ENCODE results near the gene POLE.

POLE gene

DNA sequence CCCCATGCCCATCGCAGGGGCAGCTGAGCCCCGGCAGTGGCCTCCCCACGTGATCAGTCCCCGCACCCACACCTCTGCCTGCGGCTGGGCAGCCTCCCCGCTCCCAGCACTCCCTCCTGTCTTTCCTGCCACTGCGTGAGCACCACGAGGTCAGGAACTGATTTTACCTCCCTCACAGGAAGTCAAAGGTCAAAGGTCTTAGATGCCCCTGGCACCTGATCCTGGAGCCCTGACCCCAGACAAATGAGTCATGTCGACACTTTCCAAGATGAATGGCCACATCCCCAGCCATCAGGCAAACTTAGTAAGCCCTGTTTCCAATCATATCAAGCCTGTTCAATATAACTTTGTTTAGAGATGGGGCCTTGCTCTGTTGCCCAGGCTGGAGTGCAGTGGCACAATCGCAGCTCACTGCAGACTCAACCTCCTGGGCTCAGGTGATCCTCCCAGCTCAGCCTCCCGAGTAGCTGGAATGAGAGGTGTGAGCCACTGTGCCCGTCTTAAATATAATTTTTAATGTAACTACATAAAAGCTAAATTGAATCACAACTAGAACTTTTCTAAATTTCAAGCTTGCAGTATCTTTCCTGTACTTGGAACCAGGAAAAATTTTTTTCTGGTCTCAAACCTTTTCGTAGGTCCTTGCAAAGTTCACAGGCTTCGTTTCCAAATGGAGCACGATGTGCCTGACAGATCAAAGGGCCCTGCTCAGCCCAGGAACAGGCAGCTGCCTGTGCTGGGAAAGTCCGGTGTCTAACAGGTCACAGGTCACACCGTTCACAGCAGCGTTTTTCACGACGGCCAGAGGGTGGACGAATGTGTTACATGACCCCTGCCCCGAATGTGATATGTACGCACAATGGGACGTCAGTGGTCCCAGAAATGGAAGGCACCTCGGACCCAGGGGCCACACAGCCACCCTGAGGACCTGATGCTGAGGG, 78.6 kb downstream of the POLE start:
- H3K27me3 ChIP-seq (ENCODE audit: control insufficient read depth in 1 of 2, insufficient read depth in 2 of 2, low read length in 2 of 2): peaks cover 39 to 53% of the 10 kb centered on the region in 2 donors
- no peak overlapping the region for H3K4me3 ChIP-seq (ENCODE audit: low read depth in 1 of 2, low read length in 2 of 2)
- H3K4me1 ChIP-seq (ENCODE audit: control insufficient read depth in 1 of 2, insufficient read depth in 2 of 2, low read length in 2 of 2): peaks cover 5 to 8% of the 10 kb centered on the region in 2 donors
- no peaks in the 10 kb centered on the region for H3K36me3 ChIP-seq (ENCODE audit: control insufficient read depth in 1 of 2, insufficient read depth in 2 of 2, low read length in 2 of 2)
- no peak overlapping the region for H3K27ac ChIP-seq (ENCODE audit: low read depth, low read length)
- H3K9ac ChIP-seq (ENCODE audit: low read depth in 1 of 2, low read length in 2 of 2): no peak overlapping the region
- H3K9me3 ChIP-seq (ENCODE audit: control insufficient read depth in 1 of 2, low read length in 2 of 2): peaks cover 4 to 6% of the 10 kb centered on the region in 2 donors

DNA sequence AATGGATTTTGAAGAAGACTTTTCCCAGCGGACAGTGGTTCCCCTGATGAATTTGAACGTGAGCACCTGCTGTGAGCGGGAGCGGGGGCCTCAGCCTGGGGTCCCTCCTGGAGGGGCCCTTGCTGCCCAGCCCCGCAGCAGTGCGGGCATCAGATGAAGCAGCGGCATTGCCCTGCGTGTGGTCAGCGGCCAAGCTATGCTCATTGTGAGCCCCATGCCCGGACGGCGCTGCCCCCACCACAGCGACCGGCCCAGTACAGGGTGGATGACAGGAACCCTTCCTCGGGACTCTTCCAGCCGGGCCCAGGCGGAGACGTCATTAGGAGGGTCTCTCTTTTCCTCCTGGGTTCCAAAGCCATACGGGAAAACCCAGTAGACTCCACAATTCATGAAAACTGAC, 80.2 kb downstream of the POLE start:
- Histone ChIP-seq H3K9me3 (ENCODE audit: control insufficient read depth in 1 of 2, low read length in 2 of 2) (peaks cover 4 to 6% of the 10 kb centered on the region in 2 donors), H3K9ac (ENCODE audit: low read depth in 1 of 2, low read length in 2 of 2) (no peak overlapping the region), H3K4me1 (ENCODE audit: control insufficient read depth in 1 of 2, insufficient read depth in 2 of 2, low read length in 2 of 2) (peaks cover 5 to 8% of the 10 kb centered on the region in 2 donors), H3K27me3 (ENCODE audit: control insufficient read depth in 1 of 2, insufficient read depth in 2 of 2, low read length in 2 of 2) (peaks cover 51 to 63% of the 10 kb centered on the region in 2 donors), H3K36me3 (ENCODE audit: control insufficient read depth in 1 of 2, insufficient read depth in 2 of 2, low read length in 2 of 2) (no peaks in the 10 kb centered on the region), H3K27ac (ENCODE audit: low read depth, low read length) (no peak overlapping the region), H3K4me3 (ENCODE audit: low read depth in 1 of 2, low read length in 2 of 2) (no peak overlapping the region)

DNA sequence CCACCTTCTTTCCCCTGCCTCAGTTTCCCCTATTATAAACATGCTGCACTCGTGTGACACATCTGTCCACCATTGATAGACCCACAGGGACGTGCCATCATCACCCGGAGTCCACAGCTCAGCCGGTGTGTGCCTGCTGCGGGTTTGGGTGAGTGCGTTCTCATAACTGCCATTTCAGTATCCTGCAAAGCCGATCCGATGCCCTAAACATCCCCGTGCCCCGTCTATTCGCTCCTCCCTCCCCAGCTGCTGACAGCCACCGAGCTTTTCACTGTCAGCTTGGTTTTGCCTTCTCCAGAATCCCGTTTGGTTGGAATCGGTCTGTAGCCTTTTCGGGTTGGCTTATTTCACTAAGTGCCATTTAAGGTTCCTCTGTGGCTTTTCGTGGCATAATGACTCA, 80.7 kb downstream of the POLE start:
- Histone ChIP-seq H3K4me3 (ENCODE audit: low read depth in 1 of 2, low read length in 2 of 2) (no peak overlapping the region), H3K36me3 (ENCODE audit: control insufficient read depth in 1 of 2, insufficient read depth in 2 of 2, low read length in 2 of 2) (no peaks in the 10 kb centered on the region), H3K27ac (ENCODE audit: low read depth, low read length) (no peak overlapping the region), H3K4me1 (ENCODE audit: control insufficient read depth in 1 of 2, insufficient read depth in 2 of 2, low read length in 2 of 2) (peaks cover 5 to 8% of the 10 kb centered on the region in 2 donors), H3K27me3 (ENCODE audit: control insufficient read depth in 1 of 2, insufficient read depth in 2 of 2, low read length in 2 of 2) (peaks cover 55 to 67% of the 10 kb centered on the region in 2 donors), H3K9me3 (ENCODE audit: control insufficient read depth in 1 of 2, low read length in 2 of 2) (peaks cover 2 to 3% of the 10 kb centered on the region in 2 donors), H3K9ac (ENCODE audit: low read depth in 1 of 2, low read length in 2 of 2) (no peak overlapping the region)

DNA sequence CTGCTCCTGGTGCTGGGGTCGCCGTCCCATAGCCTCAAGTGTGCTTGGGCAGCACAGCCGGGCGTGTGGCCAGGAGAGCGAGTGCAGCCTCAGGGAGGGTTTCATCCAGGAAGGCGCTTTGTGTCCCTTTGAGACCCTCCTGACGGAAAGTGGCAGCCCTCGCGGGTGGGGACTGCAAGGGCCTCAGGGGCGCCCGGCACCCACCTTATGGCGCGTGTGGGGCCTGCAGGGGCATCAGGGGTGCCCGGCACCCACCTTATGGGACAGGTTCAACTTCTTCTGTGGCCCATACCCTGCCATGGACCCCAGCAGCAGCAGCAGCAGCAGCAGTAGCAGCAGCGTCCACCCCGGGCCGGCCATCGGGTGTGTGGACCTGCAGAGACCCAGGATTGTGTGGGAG, 81.2 kb downstream of the POLE start:
- Histone ChIP-seq H3K4me3 (ENCODE audit: low read depth in 1 of 2, low read length in 2 of 2) (no peak overlapping the region), H3K4me1 (ENCODE audit: control insufficient read depth in 1 of 2, insufficient read depth in 2 of 2, low read length in 2 of 2) (peaks cover 8% of the 10 kb centered on the region in 2 donors), H3K27me3 (ENCODE audit: control insufficient read depth in 1 of 2, insufficient read depth in 2 of 2, low read length in 2 of 2) (peaks cover 56 to 73% of the 10 kb centered on the region in 2 donors), H3K9ac (ENCODE audit: low read depth in 1 of 2, low read length in 2 of 2) (no peak overlapping the region), H3K9me3 (ENCODE audit: control insufficient read depth in 1 of 2, low read length in 2 of 2) (no peaks in the 10 kb centered on the region), H3K36me3 (ENCODE audit: control insufficient read depth in 1 of 2, insufficient read depth in 2 of 2, low read length in 2 of 2) (no peaks in the 10 kb centered on the region), H3K27ac (ENCODE audit: low read depth, low read length) (no peak overlapping the region)

DNA sequence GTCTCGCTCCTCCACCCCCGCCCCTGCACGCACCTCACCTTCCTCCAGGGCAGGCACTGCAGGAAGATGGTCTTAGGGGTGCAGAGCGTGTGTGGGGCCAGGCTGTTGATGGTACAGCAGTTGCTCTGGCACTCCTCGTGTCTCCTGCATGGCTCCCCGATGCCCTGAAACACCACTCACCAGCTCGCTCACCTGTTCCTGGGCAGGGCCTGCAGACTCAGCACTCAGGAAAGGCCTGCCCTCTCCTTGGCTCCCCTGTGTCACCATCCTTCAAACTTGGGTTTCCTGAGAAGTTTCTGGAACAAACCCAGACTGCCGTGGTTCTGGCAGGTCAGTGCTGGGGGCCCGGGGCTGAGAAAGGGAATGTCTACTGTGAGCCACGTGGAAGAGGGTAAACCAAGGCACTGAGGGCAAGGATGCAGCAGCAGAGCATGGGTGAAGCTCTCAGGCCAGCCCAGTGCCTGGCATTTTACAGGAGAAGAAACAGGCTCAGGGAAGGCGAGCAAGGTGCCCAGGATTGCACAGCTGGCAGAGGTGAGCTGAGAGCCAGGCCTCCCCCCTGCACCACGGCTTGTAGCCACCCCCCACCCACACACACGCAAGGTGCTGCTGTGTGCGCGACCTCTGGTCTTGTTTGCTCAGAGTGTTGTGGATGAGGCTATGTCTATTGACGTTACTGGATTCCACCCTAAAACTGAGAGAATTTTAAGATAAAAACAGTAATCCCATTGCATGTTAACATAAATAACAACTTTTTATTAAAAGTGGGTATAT, 82.3 kb downstream of the POLE start:
- Histone ChIP-seq H3K4me1 (ENCODE audit: control insufficient read depth in 1 of 2, insufficient read depth in 2 of 2, low read length in 2 of 2) (peaks cover 5 to 16% of the 10 kb centered on the region in 2 donors), H3K9me3 (ENCODE audit: control insufficient read depth in 1 of 2, low read length in 2 of 2) (no peaks in the 10 kb centered on the region), H3K27ac (ENCODE audit: low read depth, low read length) (no peak overlapping the region), H3K4me3 (ENCODE audit: low read depth in 1 of 2, low read length in 2 of 2) (no peak overlapping the region), H3K27me3 (ENCODE audit: control insufficient read depth in 1 of 2, insufficient read depth in 2 of 2, low read length in 2 of 2) (peaks cover 50 to 68% of the 10 kb centered on the region in 2 donors), H3K9ac (ENCODE audit: low read depth in 1 of 2, low read length in 2 of 2) (no peak overlapping the region), H3K36me3 (ENCODE audit: control insufficient read depth in 1 of 2, insufficient read depth in 2 of 2, low read length in 2 of 2) (no peaks in the 10 kb centered on the region)

DNA sequence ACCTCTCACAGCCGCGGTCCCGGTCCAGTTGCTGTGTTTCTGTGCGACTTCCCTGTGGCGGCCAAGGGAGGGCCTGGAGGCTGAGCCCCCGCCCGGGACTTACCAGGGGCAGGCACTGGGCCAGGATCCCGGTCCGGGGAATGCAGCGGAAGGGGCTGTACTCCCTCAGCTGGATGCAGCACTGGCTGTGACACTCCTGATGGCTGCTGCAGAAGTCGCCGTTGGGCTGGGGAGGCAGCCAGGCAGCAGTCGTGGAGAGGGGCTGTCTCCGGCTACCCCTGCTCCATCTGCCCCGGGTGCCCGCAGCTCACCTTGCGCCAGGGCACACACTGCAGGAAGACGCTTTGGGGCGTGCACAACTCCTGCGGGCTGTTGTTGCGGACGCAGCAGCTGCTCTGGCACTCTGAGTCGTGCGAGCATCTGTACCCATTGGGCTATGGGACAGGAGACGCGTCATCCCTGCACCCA, 83.0 kb downstream of the POLE start:
- peaks cover 48 to 66% of the 10 kb centered on the region in 2 donors for H3K27me3 ChIP-seq (ENCODE audit: control insufficient read depth in 1 of 2, insufficient read depth in 2 of 2, low read length in 2 of 2)
- no peak overlapping the region for H3K4me3 ChIP-seq (ENCODE audit: low read depth in 1 of 2, low read length in 2 of 2)
- H3K36me3 ChIP-seq (ENCODE audit: control insufficient read depth in 1 of 2, insufficient read depth in 2 of 2, low read length in 2 of 2): no peaks in the 10 kb centered on the region
- no peak overlapping the region for H3K27ac ChIP-seq (ENCODE audit: low read depth, low read length)
- no peaks in the 10 kb centered on the region for H3K9me3 ChIP-seq (ENCODE audit: control insufficient read depth in 1 of 2, low read length in 2 of 2)
- peaks cover 5 to 16% of the 10 kb centered on the region in 2 donors for H3K4me1 ChIP-seq (ENCODE audit: control insufficient read depth in 1 of 2, insufficient read depth in 2 of 2, low read length in 2 of 2)
- no peak overlapping the region for H3K9ac ChIP-seq (ENCODE audit: low read depth in 1 of 2, low read length in 2 of 2)

DNA sequence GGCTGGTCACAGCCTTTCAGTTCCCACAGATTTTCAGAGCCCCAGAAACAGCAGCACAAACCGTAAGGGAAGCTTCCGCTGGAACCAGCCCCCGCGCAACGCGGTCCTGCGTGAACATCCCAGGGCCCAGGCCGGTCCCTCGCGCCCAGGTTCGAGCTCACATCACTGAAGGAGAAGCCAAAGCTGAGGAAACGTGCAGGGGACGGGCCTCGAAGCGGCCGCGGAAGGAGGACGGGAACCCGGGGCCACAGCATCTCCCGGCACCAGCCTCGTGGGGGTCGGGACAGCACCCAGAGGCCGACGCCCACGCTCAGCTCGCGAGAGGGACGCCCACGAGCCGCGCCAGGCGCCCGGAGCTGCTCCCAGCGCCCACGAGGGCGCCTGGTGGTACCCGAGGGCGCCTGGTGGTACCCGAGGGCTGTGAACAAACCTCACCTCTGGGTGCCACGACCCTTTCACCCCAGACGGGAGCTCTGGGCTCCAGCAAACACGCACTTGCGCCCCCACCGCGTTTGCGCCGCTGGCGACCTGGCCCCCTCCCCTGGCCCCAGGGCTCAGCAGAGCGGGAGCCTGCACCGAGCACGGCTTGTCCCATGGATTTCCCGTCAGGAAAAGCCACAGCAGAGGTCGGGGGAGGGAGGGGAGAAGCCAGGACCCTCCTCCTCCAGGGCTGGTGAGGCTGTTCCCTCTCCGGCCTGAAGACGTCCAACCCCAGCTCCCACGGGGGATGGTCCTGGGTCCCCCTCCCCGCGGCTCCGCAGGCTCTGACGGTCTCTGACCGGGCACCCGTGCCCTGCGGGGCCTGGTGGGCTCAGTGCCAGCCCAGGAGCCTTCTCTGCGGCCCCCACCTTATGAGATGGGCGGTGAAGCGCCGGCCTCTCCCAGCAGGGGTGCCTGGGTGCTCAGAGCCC, 83.6 kb downstream of the POLE start:
- Histone ChIP-seq H3K4me1 (ENCODE audit: control insufficient read depth in 1 of 2, insufficient read depth in 2 of 2, low read length in 2 of 2) (peaks cover 5 to 16% of the 10 kb centered on the region in 2 donors), H3K36me3 (ENCODE audit: control insufficient read depth in 1 of 2, insufficient read depth in 2 of 2, low read length in 2 of 2) (no peaks in the 10 kb centered on the region), H3K4me3 (ENCODE audit: low read depth in 1 of 2, low read length in 2 of 2) (peak overlapping the region; percentile 29 to 45), H3K9ac (ENCODE audit: low read depth in 1 of 2, low read length in 2 of 2) (no peak overlapping the region), H3K27me3 (ENCODE audit: control insufficient read depth in 1 of 2, insufficient read depth in 2 of 2, low read length in 2 of 2) (peaks cover 43 to 59% of the 10 kb centered on the region in 2 donors), H3K27ac (ENCODE audit: low read depth, low read length) (peak overlapping the region; percentile 32), H3K9me3 (ENCODE audit: control insufficient read depth in 1 of 2, low read length in 2 of 2) (no peaks in the 10 kb centered on the region)

DNA sequence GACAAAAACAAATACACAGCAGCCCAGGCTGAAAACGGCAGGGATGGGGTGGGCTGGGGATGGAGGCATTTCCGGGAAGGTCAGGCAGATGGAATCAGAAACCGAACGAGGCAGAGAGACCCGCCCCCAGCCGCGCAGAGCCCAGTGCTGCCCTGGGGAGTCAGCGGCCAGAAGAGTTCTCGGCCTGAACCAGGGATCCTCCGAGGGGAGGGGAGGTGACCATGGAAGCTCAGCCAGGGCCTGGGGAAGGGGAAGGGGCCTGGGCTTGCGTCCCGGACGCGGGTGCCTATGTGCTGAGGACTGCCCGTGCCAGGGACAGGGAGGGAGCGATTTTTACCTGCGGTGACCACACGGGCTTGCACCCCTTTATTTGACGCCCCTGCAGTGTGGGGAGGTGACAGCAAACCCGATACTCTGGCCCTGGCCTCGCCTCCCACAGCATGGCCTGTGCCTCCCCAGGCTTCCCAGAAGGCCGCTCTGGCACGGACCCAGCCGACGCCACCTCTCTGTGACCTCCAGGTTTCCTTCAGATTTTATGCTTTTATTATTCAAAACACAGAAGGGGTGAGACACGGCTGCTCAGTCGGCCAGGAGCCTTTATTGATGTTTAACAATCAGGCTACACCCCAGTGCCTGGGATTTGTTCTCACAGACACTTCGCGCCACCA, 84.4 kb downstream of the POLE start:
- Histone ChIP-seq H3K4me1 (ENCODE audit: control insufficient read depth in 1 of 2, insufficient read depth in 2 of 2, low read length in 2 of 2) (peaks cover 5 to 11% of the 10 kb centered on the region in 2 donors), H3K27me3 (ENCODE audit: control insufficient read depth in 1 of 2, insufficient read depth in 2 of 2, low read length in 2 of 2) (peaks cover 37 to 51% of the 10 kb centered on the region in 2 donors), H3K27ac (ENCODE audit: low read depth, low read length) (peak overlapping the region; percentile 42), H3K9ac (ENCODE audit: low read depth in 1 of 2, low read length in 2 of 2) (no peak overlapping the region), H3K4me3 (ENCODE audit: low read depth in 1 of 2, low read length in 2 of 2) (peak overlapping the region; percentile 15 to 45), H3K36me3 (ENCODE audit: control insufficient read depth in 1 of 2, insufficient read depth in 2 of 2, low read length in 2 of 2) (no peaks in the 10 kb centered on the region), H3K9me3 (ENCODE audit: control insufficient read depth in 1 of 2, low read length in 2 of 2) (no peaks in the 10 kb centered on the region)

All from duodenal mucosa (tissue), 2 donors.